GM10266 (cell line): ENCODE measurements around the gene TUBA1C.

Experiments
- DNase-seq: peaks from one replicate; pipeline ENCODE4 v3.0.0; 2012; ENCODE audit errors: extremely low spot score
- CTCF ChIP-seq: IDR thresholded peaks from 2 replicates; pipeline ENCODE4 v1.5.1; 2012; ENCODE audit warnings: mild to moderate bottlenecking, low read depth; ENCODE audit not compliant: control insufficient read depth, insufficient read depth; ENCODE audit errors: missing control alignments

Gene TUBA1C

GRCh38 chr12:49227713-49228112 is 37.2 kb upstream of the TUBA1C start:
- no peak for DNase-seq
- no peak for TF ChIP-seq CTCF

- no peak for DNase-seq
- TF ChIP-seq CTCF, result no peak
Measured at GRCh38 chr12:49228653-49229052, 36.2 kb upstream of the TUBA1C start.

DNA sequence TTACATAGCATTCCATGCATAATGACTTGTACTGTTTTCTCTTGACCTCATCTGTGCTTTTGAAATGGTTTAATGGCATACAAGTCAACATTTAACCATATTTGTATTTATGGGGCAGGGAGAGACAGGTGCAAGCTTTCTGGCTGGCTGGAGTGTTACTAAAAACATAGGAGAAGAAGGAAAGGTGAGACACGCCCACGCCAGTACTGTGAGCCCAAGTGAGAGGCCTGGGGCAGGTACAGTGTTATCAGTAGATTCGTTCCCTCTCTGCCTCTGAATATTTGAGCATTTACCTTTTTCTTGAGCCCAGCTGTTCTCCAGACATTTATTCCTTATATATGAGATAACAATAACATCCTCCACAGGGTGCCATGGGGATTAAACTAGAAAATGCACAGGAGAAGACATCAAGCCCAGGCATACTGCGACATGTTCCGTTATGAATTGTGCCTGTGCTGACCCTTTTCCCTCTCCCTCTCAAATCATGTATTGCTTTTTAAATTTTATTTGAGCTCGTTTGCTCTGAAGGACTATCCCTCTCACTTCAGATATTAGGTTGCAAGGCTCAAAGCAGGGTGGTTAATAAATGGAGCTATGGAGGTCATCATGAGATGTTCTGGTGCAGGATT is 34.6 kb upstream of the TUBA1C start:
- DNase-seq, result no peak
- no peak for TF ChIP-seq CTCF

DNA sequence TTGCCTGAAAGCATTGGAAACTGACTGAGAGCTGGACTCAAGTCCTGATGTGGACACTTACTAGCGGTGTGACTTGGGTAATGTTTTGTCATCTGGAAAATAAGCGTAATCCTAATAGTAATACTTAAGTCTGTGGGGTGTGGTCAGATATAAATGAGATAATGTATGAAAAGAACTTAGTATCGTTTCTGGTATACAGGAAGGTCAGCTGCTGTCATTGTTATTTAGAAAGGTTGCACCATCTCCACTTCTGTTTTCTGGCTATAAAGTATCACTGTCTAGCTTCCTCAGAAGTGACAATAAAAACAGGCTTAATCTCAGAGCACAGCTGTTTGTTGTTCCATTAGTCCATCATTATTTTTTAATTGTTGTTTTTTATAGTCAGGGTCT is 34.1 kb upstream of the TUBA1C start:
- DNase-seq, result no peak
- no peak for TF ChIP-seq CTCF

- no peak for TF ChIP-seq CTCF
- DNase-seq, result no peak
Measured at GRCh38 chr12:49231878-49232655, 32.8 kb upstream of the TUBA1C start.

DNA sequence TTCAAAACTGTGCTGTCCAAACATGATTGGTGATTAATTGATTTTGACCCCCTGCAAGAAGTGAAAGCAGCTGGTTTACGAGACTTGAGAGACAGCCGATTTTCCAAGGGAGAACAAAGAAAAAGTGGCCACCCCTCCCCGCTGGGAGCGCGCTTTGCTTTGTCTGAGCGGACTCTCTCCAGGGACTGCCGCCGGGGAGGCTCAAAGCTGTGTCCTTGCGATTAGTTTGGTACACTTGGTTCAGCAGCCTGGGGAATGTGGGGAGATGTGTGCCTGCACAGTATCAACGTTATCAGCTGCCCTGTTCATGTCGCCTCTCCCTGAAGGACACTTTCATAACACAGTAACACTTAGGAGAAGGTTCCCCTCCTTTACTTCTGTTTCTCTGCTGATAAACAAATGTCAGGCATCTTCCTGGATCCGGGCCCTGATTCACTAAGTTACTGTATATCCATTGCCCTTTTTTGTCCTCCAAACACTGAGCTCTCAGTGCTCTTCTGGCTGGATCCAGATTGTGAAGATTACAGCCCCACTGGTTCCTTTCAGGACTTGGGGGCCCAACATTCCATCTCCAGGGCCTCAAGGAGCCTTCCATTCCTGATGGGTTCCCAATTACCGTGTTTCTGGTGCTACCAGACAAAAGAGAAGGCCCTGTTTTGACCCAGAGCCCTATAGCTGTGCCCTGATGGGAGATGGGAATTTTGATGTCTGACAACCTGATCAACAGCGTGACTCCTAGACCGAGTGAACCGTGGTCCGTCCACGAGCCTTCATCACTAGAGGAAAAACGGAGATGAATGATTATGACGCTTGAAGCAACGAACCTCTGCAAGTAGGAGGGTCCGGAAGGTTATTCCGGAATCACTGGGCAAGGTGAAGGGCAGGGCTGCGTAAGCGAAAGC is 31.7 kb upstream of the TUBA1C start:
- no peak for DNase-seq
- TF ChIP-seq CTCF, result no peak
